H9 (cell line): ENCODE measurements around the gene KDM2B. TPM values are rescaled to one million over a fixed set of nuclear protein-coding genes. Genes with fewer than 3 reads are reported as not detected.

Experiments used
- DNase-seq: peaks from one replicate; pipeline ENCODE4 v3.0.0-alpha.2; 2017
- H2AFZ ChIP-seq: one replicate; pipeline ENCODE4 v1.6.1; 2013; ENCODE audit warnings: mild to moderate bottlenecking, low read length, control low read depth, moderate library complexity
- H2AK5ac ChIP-seq: 2 replicates; pipeline ENCODE4 v1.6.1; 2013; ENCODE audit warnings: low read length, control low read depth, mixed read lengths; ENCODE audit not compliant: insufficient read length
- H2BK120ac ChIP-seq: one replicate; pipeline ENCODE4 v1.6.1; 2013; ENCODE audit warnings: low read depth, mild to moderate bottlenecking, low read length, control low read depth, inconsistent platforms; ENCODE audit not compliant: poor library complexity, severe bottlenecking
- H2BK12ac ChIP-seq: 2 replicates; pipeline ENCODE4 v1.6.1; 2013; ENCODE audit warnings: low read length, control low read depth, mixed read lengths, low read depth; ENCODE audit not compliant: insufficient read length
- H2BK15ac ChIP-seq: 2 replicates; pipeline ENCODE4 v1.6.1; 2013; ENCODE audit warnings: low read depth, low read length, control low read depth
- H2BK20ac ChIP-seq: one replicate; pipeline ENCODE4 v1.6.1; 2013; ENCODE audit warnings: low read depth, mild to moderate bottlenecking, low read length, control low read depth, inconsistent platforms; ENCODE audit not compliant: poor library complexity, severe bottlenecking
- H2BK5ac ChIP-seq: 2 replicates; pipeline ENCODE4 v1.6.1; 2013; ENCODE audit warnings: low read length, control low read depth, mixed read lengths; ENCODE audit not compliant: insufficient read length
- H3K14ac ChIP-seq: 2 replicates; pipeline ENCODE4 v1.6.1; 2013; ENCODE audit warnings: low read length, control low read depth; ENCODE audit not compliant: insufficient read depth
- H3K18ac ChIP-seq: 2 replicates; pipeline ENCODE4 v1.6.1; 2013; ENCODE audit warnings: low read depth, mild to moderate bottlenecking, mixed read lengths, low read length, control low read depth; ENCODE audit not compliant: insufficient read length
- H3K23ac ChIP-seq: 2 replicates; pipeline ENCODE4 v1.6.1; 2013; ENCODE audit warnings: low read length, control low read depth, mixed read lengths, low read depth; ENCODE audit not compliant: insufficient read length
- H3K23me2 ChIP-seq: 2 replicates; pipeline ENCODE4 v1.6.1; 2013; ENCODE audit warnings: low read depth, mild to moderate bottlenecking, mixed read lengths, low read length, control low read depth; ENCODE audit not compliant: insufficient read length, poor library complexity, severe bottlenecking
- H3K27ac ChIP-seq: 2 replicates; pipeline ENCODE4 v1.5.1; 2013; ENCODE audit warnings: low read length, control low read depth, mixed read lengths, low read depth; ENCODE audit not compliant: insufficient read length
- H3K27me3 ChIP-seq: 2 replicates; pipeline ENCODE4 v1.6.1; 2013; ENCODE audit warnings: low read length, control low read depth, inconsistent platforms; ENCODE audit not compliant: insufficient read depth
- H3K4ac ChIP-seq: 2 replicates; pipeline ENCODE4 v1.6.1; 2013; ENCODE audit warnings: low read depth, mild to moderate bottlenecking, control low read depth, inconsistent platforms, low read length, moderate library complexity
- H3K4me1 ChIP-seq: 2 replicates; pipeline ENCODE4 v1.6.1; 2013; ENCODE audit warnings: low read length, control low read depth, inconsistent platforms; ENCODE audit not compliant: insufficient read depth
- H3K4me2 ChIP-seq: 2 replicates; pipeline ENCODE4 v1.6.1; 2013; ENCODE audit warnings: low read length, control low read depth, mixed read lengths; ENCODE audit not compliant: insufficient read length, insufficient read depth
- H3K56ac ChIP-seq: 2 replicates; pipeline ENCODE4 v1.6.1; 2013; ENCODE audit warnings: low read depth, mild to moderate bottlenecking, mixed read lengths, low read length, control low read depth; ENCODE audit not compliant: insufficient read length
- H3K79me1 ChIP-seq: 2 replicates; pipeline ENCODE4 v1.6.1; 2013; ENCODE audit warnings: low read depth, mild to moderate bottlenecking, moderate library complexity, low read length, control low read depth, inconsistent platforms; ENCODE audit not compliant: insufficient read depth, poor library complexity, severe bottlenecking
- H3K79me2 ChIP-seq: 2 replicates; pipeline ENCODE4 v1.6.1; 2013; ENCODE audit warnings: low read length, control low read depth, inconsistent platforms; ENCODE audit not compliant: insufficient read depth
- H3K9ac ChIP-seq: 2 replicates; pipeline ENCODE4 v1.6.1; 2013; ENCODE audit warnings: low read length, control low read depth, mixed read lengths; ENCODE audit not compliant: insufficient read length; ENCODE audit errors: extremely low read depth
- H3K9me3 ChIP-seq: one replicate; pipeline ENCODE4 v1.6.1; 2013; ENCODE audit warnings: low read depth, low read length, inconsistent platforms; ENCODE audit not compliant: control insufficient read depth
- H3T11ph ChIP-seq: one replicate; pipeline ENCODE4 v1.6.1; 2013; ENCODE audit warnings: mild to moderate bottlenecking, low read length, control low read depth, inconsistent platforms
- H4K20me1 ChIP-seq: one replicate; pipeline ENCODE4 v1.6.1; 2013; ENCODE audit not compliant: control insufficient read depth, insufficient read length, insufficient read depth
- H4K5ac ChIP-seq: 2 replicates; pipeline ENCODE4 v1.6.1; 2013; ENCODE audit warnings: low read depth, mild to moderate bottlenecking, mixed read lengths, low read length, control low read depth; ENCODE audit not compliant: insufficient read length
- H4K8ac ChIP-seq: replicated peaks from 2 replicates; pipeline ENCODE4 v1.6.1; 2013; ENCODE audit warnings: low read length, control low read depth, mixed read lengths, low read depth; ENCODE audit not compliant: insufficient read length
- H4K91ac ChIP-seq: 2 replicates; pipeline ENCODE4 v1.6.1; 2013; ENCODE audit warnings: low read depth, mild to moderate bottlenecking, moderate library complexity, mixed read lengths, low read length, control low read depth; ENCODE audit not compliant: insufficient read length
- H3K27ac Mint-ChIP-seq, 3 experiments: 2 replicates in 2 of 3; 3 replicates in 1 of 3; pipeline ENCODE4 v1.8.0; 2020 to 2021; ENCODE audit warnings: mixed read lengths in 3 of 3, mild to moderate bottlenecking in 1 of 3, moderate library complexity in 1 of 3
- H3K27me3 Mint-ChIP-seq: 2 replicates; pipeline ENCODE4 v1.8.0; 2021; ENCODE audit warnings: low read depth, mild to moderate bottlenecking, moderate library complexity, mixed read lengths
- H3K36me3 Mint-ChIP-seq, 3 experiments: 2 replicates in 2 of 3; 3 replicates in 1 of 3; pipeline ENCODE4 v1.8.0; 2020 to 2021; ENCODE audit warnings: low read depth in 3 of 3, mixed read lengths in 3 of 3; ENCODE audit not compliant: insufficient read depth in 1 of 3
- H3K4me1 Mint-ChIP-seq, 2 experiments: 2 replicates each; pipeline ENCODE4 v1.8.0; 2020; ENCODE audit warnings: mixed read lengths in 2 of 2
- H3K4me3 Mint-ChIP-seq, 2 experiments: 2 replicates in 1 of 2; 3 replicates in 1 of 2; pipeline ENCODE4 v1.8.0; 2020 to 2021; ENCODE audit warnings: mild to moderate bottlenecking in 2 of 2, mixed read lengths in 2 of 2, moderate library complexity in 1 of 2
- H3K9me3 Mint-ChIP-seq, 2 experiments: 2 replicates in 1 of 2; 3 replicates in 1 of 2; pipeline ENCODE4 v1.8.0; 2020; ENCODE audit warnings: mild to moderate bottlenecking in 2 of 2, mixed read lengths in 2 of 2, moderate library complexity in 1 of 2
- CTCF ChIP-seq: fragments of 200-600 bp; sonication (generic); conservative IDR thresholded peaks from 3 replicates; pipeline ENCODE4 v1.8.0; 2021; ENCODE audit warnings: antibody characterized with exemption, mild to moderate bottlenecking
- WGBS: extraction: QIAGEN DNeasy Blood & Tissue Kit; methylation state at CpG from one replicate; pipeline ENCODE4 v1.1.7; 2013; ENCODE audit warnings: missing lambda C conversion rate, low lambda C conversion rate, mixed read lengths; ENCODE audit not compliant: insufficient read length; ENCODE audit errors: extremely low coverage; 5-methylcytosine and 5-hydroxymethylcytosine counted together
- total RNA-seq: library from RNA; stranded (reverse); gene quantifications from 2 replicates; pipeline ENCODE4 v1.2.1, GENCODE V29; 2021

Gene KDM2B
- total RNA-seq, 1 experiment from 2014 or later: 143 TPM

- Histone ChIP-seq H4K20me1 (no peaks in the 10 kb centered on the region), H3K56ac (no peak overlapping the region), H2BK5ac (no peak overlapping the region), H3K4me1 (peaks cover 2% of the 10 kb centered on the region; the same call in 1 of the 2 replicates), H3K79me2 (peaks cover 2% of the 10 kb centered on the region; the same call in 1 of the 2 replicates), H2BK12ac (no peak overlapping the region), H4K8ac (no peak overlapping the region), H3K27ac (no peak overlapping the region), H3K4ac (no peak overlapping the region), H2BK120ac (no peak overlapping the region), H3K23ac (no peak overlapping the region), H3K14ac (no peak overlapping the region), H3K18ac (no peak overlapping the region), H3K4me2 (no peak overlapping the region), H2BK20ac (no peak overlapping the region), H3T11ph (no peak overlapping the region), H4K91ac (no peak overlapping the region), H3K27me3 (no peaks in the 10 kb centered on the region), H2AK5ac (no peak overlapping the region), H2AFZ (no peak overlapping the region), H3K9ac (no peak overlapping the region), H3K23me2 (no peaks in the 10 kb centered on the region), H3K9me3 (no peaks in the 10 kb centered on the region), H3K79me1 (no peaks in the 10 kb centered on the region), H2BK15ac (no peak overlapping the region), H4K5ac (no peak overlapping the region)
- Mint-ChIP-seq H3K4me3 (no peak overlapping the region), H3K27ac (no peak overlapping the region), H3K36me3 (peaks cover 22 to 88% (median 78%) of the 10 kb centered on the region in 3 experiments; a peak in 6 of 7 replicates), H3K27me3 (no peaks in the 10 kb centered on the region), H3K9me3 (no peaks in the 10 kb centered on the region), H3K4me1 (peaks cover 6 to 9% of the 10 kb centered on the region in 2 experiments; a peak in 3 of 4 replicates)
- no peak for TF ChIP-seq CTCF
- no CpG with 5 or more reads among the region's 7 CpGs for WGBS
- DNase-seq: no peak
These were observed 31.7 kb downstream of the KDM2B start for GRCh38 chr12:121549075-121549474.
